Prostate gland (tissue), 2 donors: ENCODE measurements around the gene HERC3. TPM values are rescaled to one million over a fixed set of nuclear protein-coding genes. Genes with fewer than 3 reads are reported as not detected.

Experiments used
- DNase-seq: peaks from one replicate; pipeline ENCODE4 v3.0.0-alpha.2; 2019; ENCODE audit warnings: low spot score
- H3K27ac ChIP-seq, 2 donors: fragments of 200-600 bp; sonication (generic); 2 replicates each; pipeline ENCODE4 v1.5.1; 2017 to 2019
- H3K27me3 ChIP-seq: fragments of 200-600 bp; sonication (generic); replicated peaks from 2 replicates; pipeline ENCODE4 v1.5.1; 2019; ENCODE audit not compliant: insufficient read depth
- H3K36me3 ChIP-seq, 2 donors: fragments of 200-600 bp; sonication (generic); 1 replicate in 1 of 2; 2 replicates in 1 of 2; pipeline versions ENCODE4 v1.5.1 to v1.8.1; 2017 to 2019
- H3K4me1 ChIP-seq: fragments of 200-600 bp; sonication (generic); replicated peaks from 2 replicates; pipeline ENCODE4 v1.5.1; 2019
- H3K4me3 ChIP-seq, 2 donors: fragments of 200-600 bp; sonication (generic); 2 replicates each; pipeline ENCODE4 v1.5.1; 2017 to 2019
- H3K9me3 ChIP-seq: fragments of 200-600 bp; sonication (generic); 2 replicates; pipeline ENCODE4 v1.5.1; 2017
- CTCF ChIP-seq, 4 experiments: fragments of 200-600 bp in 2 of 4; fragments of 450-650 bp in 2 of 4; sonication (generic) in 2 of 4; IDR thresholded peaks; 1 replicate in 3 of 4; 2 replicates in 1 of 4; pipeline ENCODE4 v1.5.1; 2016 to 2019; ENCODE audit warnings: antibody characterized with exemption in 4 of 4, mild to moderate bottlenecking in 2 of 4, moderate library complexity in 2 of 4
- POLR2A ChIP-seq: fragments of 450-650 bp; IDR thresholded peaks from one replicate; pipeline ENCODE4 v1.6.1; 2016; ENCODE audit warnings: antibody characterized with exemption, mild to moderate bottlenecking
- POLR2AphosphoS5 ChIP-seq: sonication (generic); formaldehyde crosslinking; IDR thresholded peaks from one replicate; pipeline ENCODE4 v1.6.1; 2017; ENCODE audit warnings: antibody characterized with exemption
- WGBS: methylation state at CpG from one replicate; pipeline ENCODE4 v1.1.5; 2018; 5-methylcytosine and 5-hydroxymethylcytosine counted together
- intact Hi-C: fragments of 100-400 bp; cut with DNase I; formaldehyde crosslinking; loops from one replicate; pipeline ENCODE4 v1.14.2; 2022
- total RNA-seq, 2 donors: library from RNA; depleted of rRNA; stranded (reverse); fragments of >200 nt; gene quantifications; one replicate each; pipeline ENCODE4 v1.1.0, GENCODE V29; 2016

Gene HERC3
- total RNA-seq, 2 donors from 2014 or later = 36.5 to 42.2 TPM

DNA sequence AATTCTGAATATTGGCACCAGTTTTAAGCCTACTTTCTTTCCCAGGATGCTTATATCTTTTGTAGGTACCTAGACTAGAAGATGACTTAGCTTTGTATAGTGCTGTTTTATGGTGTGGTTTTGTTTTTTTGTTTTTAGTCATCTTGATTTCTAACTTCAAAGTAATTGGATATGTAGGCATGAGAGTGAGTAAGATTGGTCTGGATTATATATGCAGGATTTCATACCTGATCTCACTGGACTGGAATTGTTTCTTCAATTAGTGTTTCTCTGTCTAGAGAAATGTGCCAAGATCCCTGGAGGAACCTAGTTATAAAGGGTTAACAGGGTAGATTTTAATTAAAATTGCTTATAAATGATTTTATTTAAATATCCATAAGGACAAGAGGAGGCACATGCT is 82.3 kb downstream of the HERC3 start:
- intact Hi-C loops = no loop called here
- TF ChIP-seq CTCF (IDR thresholded peaks at IDR 0.05) = no peak
- TF ChIP-seq POLR2A = no peak
- no peak for TF ChIP-seq POLR2AphosphoS5
- Histone ChIP-seq H3K27ac (no peak overlapping the region), H3K4me3 (no peak overlapping the region), H3K9me3 (no peaks in the 10 kb centered on the region), H3K27me3 (no peaks in the 10 kb centered on the region), H3K4me1 (no peaks in the 10 kb centered on the region), H3K36me3 (no peaks in the 10 kb centered on the region)
- DNase-seq = no peak

DNA sequence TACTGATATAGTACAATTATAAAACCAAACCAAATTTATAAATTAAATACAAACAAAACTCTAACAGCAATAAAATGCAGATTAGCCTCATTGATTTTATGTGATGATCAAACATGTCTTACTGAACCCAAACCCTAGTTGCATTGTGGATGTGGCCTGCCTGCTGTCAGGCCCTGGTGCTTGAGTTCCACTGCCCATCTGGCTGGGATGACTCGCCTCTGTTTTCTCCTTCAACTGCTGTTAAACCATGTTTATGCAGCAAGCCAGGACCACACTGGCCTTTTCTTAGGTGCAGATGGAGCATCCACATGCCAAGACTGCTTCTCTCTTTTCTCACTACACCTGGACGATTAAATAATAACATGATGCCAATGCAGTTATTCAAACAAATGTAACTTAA is 82.7 kb downstream of the HERC3 start:
- H3K36me3 ChIP-seq = no peaks in the 10 kb centered on the region
- no peak for DNase-seq

GRCh38 chr4:88675543-88675942 is 83.3 kb downstream of the HERC3 start:
- DNase-seq = no peak
- Histone ChIP-seq H3K27ac (no peak overlapping the region), H3K9me3 (no peaks in the 10 kb centered on the region), H3K4me3 (no peak overlapping the region), H3K36me3 (no peaks in the 10 kb centered on the region), H3K4me1 (no peaks in the 10 kb centered on the region), H3K27me3 (no peaks in the 10 kb centered on the region)
- TF ChIP-seq POLR2AphosphoS5 (no peak), POLR2A (no peak)
- 70% methylated on average over 2 of the region's 2 CpGs for WGBS
- intact Hi-C loops = no loop called here

More for the DNA sequence above, 82.7 kb downstream of the HERC3 start:
- Histone ChIP-seq H3K4me1 (no peaks in the 10 kb centered on the region), H3K9me3 (no peaks in the 10 kb centered on the region), H3K27ac (no peak overlapping the region), H3K27me3 (no peaks in the 10 kb centered on the region), H3K4me3 (no peak overlapping the region)
- intact Hi-C loops = no loop called here
- WGBS = 78% methylated on average over 2 of the region's 2 CpGs
- no peak for TF ChIP-seq CTCF (IDR thresholded peaks at IDR 0.05)
- no peak for TF ChIP-seq POLR2AphosphoS5
- TF ChIP-seq POLR2A = no peak

GRCh38 chr4:88681209-88681608 is 88.9 kb downstream of the HERC3 start:
- no peak for TF ChIP-seq POLR2A
- no peak for TF ChIP-seq CTCF (IDR thresholded peaks at IDR 0.05)
- no peak for TF ChIP-seq POLR2AphosphoS5
- 95% methylated on average over 5 of the region's 5 CpGs for WGBS

DNA sequence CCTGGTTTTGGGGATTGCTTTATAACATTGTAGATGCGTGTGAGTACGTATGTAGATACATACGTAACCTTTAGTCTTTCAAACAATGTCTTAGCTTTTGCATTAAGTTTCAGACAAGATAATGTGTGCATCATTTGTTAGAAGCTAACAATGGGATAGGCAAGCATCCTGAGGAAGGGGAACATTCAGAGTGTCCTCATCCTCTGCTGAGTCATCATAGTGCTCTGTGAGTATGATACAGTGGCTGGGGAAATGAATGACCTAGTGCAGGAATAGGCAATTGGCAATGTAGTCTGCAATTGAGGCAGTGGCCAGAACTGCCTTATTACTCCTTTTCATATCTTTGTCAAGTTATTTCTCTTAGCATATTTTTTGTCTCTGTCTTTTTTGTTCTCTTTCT is 98.1 kb downstream of the HERC3 start:
- no peaks in the 10 kb centered on the region for H3K27me3 ChIP-seq
- 93% methylated on average over 3 of the region's 3 CpGs for WGBS
- H3K4me3 ChIP-seq = no peak overlapping the region
- no peak overlapping the region for H3K27ac ChIP-seq
- no peaks in the 10 kb centered on the region for H3K9me3 ChIP-seq
- DNase-seq = no peak
- H3K36me3 ChIP-seq = no peaks in the 10 kb centered on the region
- TF ChIP-seq CTCF (IDR thresholded peaks at IDR 0.05) (no peak), POLR2AphosphoS5 (no peak), POLR2A (no peak)
- H3K4me1 ChIP-seq = no peaks in the 10 kb centered on the region
- intact Hi-C loops = no loop called here

More at GRCh38 chr4:88681209-88681608, 88.9 kb downstream of the HERC3 start:
- H3K27ac ChIP-seq = no peak overlapping the region
- no peak for DNase-seq
- no peaks in the 10 kb centered on the region for H3K4me1 ChIP-seq
- H3K4me3 ChIP-seq = no peak overlapping the region
- peaks cover 0 to 8% of the 10 kb centered on the region in 2 donors for H3K36me3 ChIP-seq
- H3K27me3 ChIP-seq = no peaks in the 10 kb centered on the region
- no peaks in the 10 kb centered on the region for H3K9me3 ChIP-seq
- intact Hi-C loops = no loop called here
